Stomach (tissue), 19 donors: ENCODE measurements around the gene ZMPSTE24. TPM values are rescaled to one million over a fixed set of nuclear protein-coding genes. Genes with fewer than 3 reads are reported as not detected.
A peak's percentile ranks its signal among the peaks of the same experiment; 100 is the strongest.
"Not testable (repeated sequence)": the region's sequence is repeated elsewhere in the genome, so short reads cannot be mapped to it uniquely, and the experiment has no call there.

Experiments
- DNase-seq, 2 donors: peaks; one replicate each; pipeline versions ENCODE4 v3.0.0 to v3.0.0-alpha.2; 2013 to 2019
- H3K27ac ChIP-seq, 5 donors: fragments of 200-600 bp in 4 of 5; sonication (generic) in 4 of 5; one replicate each; pipeline ENCODE4 v1.5.1; 2013 to 2019; ENCODE audit warnings: mild to moderate bottlenecking in 1 of 5, moderate library complexity in 1 of 5
- H3K27me3 ChIP-seq, 3 donors: fragments of 200-600 bp; sonication (generic); one replicate each; pipeline ENCODE4 v1.5.1; 2017 to 2019; ENCODE audit warnings: mixed run types in 1 of 3
- H3K36me3 ChIP-seq, 4 donors: fragments of 200-600 bp; sonication (generic); 1 replicate in 3 of 4; 2 replicates in 1 of 4; pipeline ENCODE4 v1.5.1; 2016 to 2019
- H3K4me1 ChIP-seq, 4 donors: fragments of 200-600 bp; sonication (generic); one replicate each; pipeline ENCODE4 v1.5.1; 2016 to 2019
- H3K4me3 ChIP-seq, 4 donors: fragments of 200-600 bp; sonication (generic) in 3 of 4; one replicate each; pipeline ENCODE4 v1.5.1; 2016 to 2019; ENCODE audit warnings: mild to moderate bottlenecking in 1 of 4
- H3K9me3 ChIP-seq, 4 donors: fragments of 200-600 bp; sonication (generic); one replicate each; pipeline ENCODE4 v1.5.1; 2016 to 2019
- CTCF ChIP-seq, 7 experiments: fragments of 450-650 bp in 4 of 7; fragments of 200-600 bp in 3 of 7; sonication (generic) in 3 of 7; IDR thresholded peaks; one replicate each; pipeline ENCODE4 v1.5.1; 2016 to 2019; ENCODE audit warnings: antibody characterized with exemption in 7 of 7, control low read depth in 2 of 7, mild to moderate bottlenecking in 1 of 7
- EP300 ChIP-seq: sonication (generic); formaldehyde crosslinking; IDR thresholded peaks from one replicate; pipeline ENCODE4 v1.6.1; 2017; ENCODE audit warnings: antibody characterized with exemption
- POLR2A ChIP-seq, 4 donors: fragments of 450-650 bp; IDR thresholded peaks; one replicate each; pipeline ENCODE4 v1.6.1; 2016; ENCODE audit warnings: antibody characterized with exemption in 4 of 4, control low read depth in 2 of 4, mild to moderate bottlenecking in 1 of 4, moderate library complexity in 1 of 4
- POLR2AphosphoS5 ChIP-seq, 3 donors: sonication (generic); formaldehyde crosslinking; IDR thresholded peaks; one replicate each; pipeline ENCODE4 v1.6.1; 2016; ENCODE audit warnings: antibody characterized with exemption in 3 of 3
- WGBS, 5 donors: extraction: QIAGEN DNeasy Blood & Tissue Kit in 3 of 5; methylation state at CpG; one replicate each; pipeline versions ENCODE4 v1.1.5 to v1.1.7; 2013 to 2018; 5-methylcytosine and 5-hydroxymethylcytosine counted together
- intact Hi-C: fragments of 100-400 bp; cut with DNase I; formaldehyde crosslinking; loops from one replicate; pipeline ENCODE4 v1.15.1; 2023; ENCODE audit warnings: low total_unique reads
- long read RNA-seq, 10 donors: transcript quantifications; one replicate each; lab custom pipeline, GENCODE V29; 2026
- polyA plus RNA-seq, 3 donors: library from polyadenylated mRNA; stranded (reverse); fragments of 200-250 nt; gene quantifications; one replicate each; pipeline ENCODE4 v1.2.3, GENCODE V29; 2013
- total RNA-seq, 5 donors: library from RNA; depleted of rRNA; stranded (reverse); fragments of >200 nt; gene quantifications; one replicate each; pipeline versions ENCODE4 v1.1.0 to v1.2.3, GENCODE V29; 2014 to 2016
- donor health status: healthy with polysubstance abuse.
- donor health status: Bipolar disorder and iron deficiency.
- donor health status: healthy.

The ZMPSTE24 gene
- total RNA-seq (10 to 100 TPM in 4 of 5 donors, 1 to 10 TPM in 1; 7.8 to 67.7 (median 23.2) TPM), polyA plus RNA-seq (10 to 100 TPM in 2 of 3 donors, 1 to 10 TPM in 1; 9.6 to 14.3 (median 14.1) TPM)
- long read RNA-seq, donor 1, partial matches to known transcripts = 0 of 6 reads
- long read RNA-seq, donor 1, other reads (novel, unspliced or antisense) = 0 of 6 reads
- long read RNA-seq, donor 2, transcript ZMPSTE24-201 (10 exons, 3,108 nt) = major isoform, 7 of 7 reads
- long read RNA-seq, donor 2, partial matches to known transcripts = 0 of 7 reads
- long read RNA-seq, donor 2, other reads (novel, unspliced or antisense) = 0 of 7 reads
- long read RNA-seq, donor 3, partial matches to known transcripts = 0 of 2 reads
- long read RNA-seq, donor 3, other reads (novel, unspliced or antisense) = 0 of 2 reads
- long read RNA-seq, donor 4 = 0 reads
- long read RNA-seq, donor 5, transcript ZMPSTE24-201 (10 exons, 3,108 nt) = major isoform, 7 of 7 reads
- long read RNA-seq, donor 5, partial matches to known transcripts = 0 of 7 reads
- long read RNA-seq, donor 5, other reads (novel, unspliced or antisense) = 0 of 7 reads
- long read RNA-seq, donor 6 = 0 reads
- long read RNA-seq, donor 7, transcript ZMPSTE24-201 (10 exons, 3,108 nt) = major isoform, 9 of 12 reads
- long read RNA-seq, donor 7, partial matches to known transcripts = 0 of 12 reads
- long read RNA-seq, donor 7, other reads (novel, unspliced or antisense) = 0 of 12 reads
- long read RNA-seq, donor 8, partial matches to known transcripts = 0 of 7 reads
- long read RNA-seq, donor 8, other reads (novel, unspliced or antisense) = 0 of 7 reads
- long read RNA-seq, donor 9, transcript ZMPSTE24-203 (2 exons, 530 nt) = major isoform, 7 of 10 reads
- long read RNA-seq, donor 9, partial matches to known transcripts = 0 of 10 reads
- long read RNA-seq, donor 9, other reads (novel, unspliced or antisense) = 0 of 10 reads
- long read RNA-seq, donor 10, partial matches to known transcripts = 0 of 2 reads
- long read RNA-seq, donor 10, other reads (novel, unspliced or antisense) = 0 of 2 reads

- Histone ChIP-seq H3K9me3 (no peaks in the 10 kb centered on the region), H3K36me3 (peaks cover 13 to 28% (median 28%) of the 10 kb centered on the region in 4 donors), H3K27me3 (no peaks in the 10 kb centered on the region), H3K27ac (peak within 1 kb of the TSS; percentile 86 to 98 (median 96)), H3K4me3 (peak within 1 kb of the TSS; percentile 72 to 94 (median 86)), H3K4me1 (peaks cover 18 to 66% (median 46%) of the 10 kb centered on the region in 4 donors)
- intact Hi-C loops = no loop called here
- WGBS, 5 donors = 0% methylated on average over 40 to 48 of the region's 48 CpGs
- peak; percentile 96 to 98 for DNase-seq
- no peak for TF ChIP-seq POLR2A (IDR thresholded peaks at IDR 0.05)
- no peak for TF ChIP-seq CTCF (IDR thresholded peaks at IDR 0.05)
- TF ChIP-seq EP300 = no peak
- peak; percentile 54 to 82 (median 70) for TF ChIP-seq POLR2AphosphoS5 (IDR thresholded peaks at IDR 0.05)
Observed at GRCh38 chr1:40257688-40258444, at the start of gene ZMPSTE24. Gene ZMPSTE24, plus strand, starts transcription at chr1:40258236. Its CDS starts 36 bp downstream, at chr1:40258272.

- H3K27me3 ChIP-seq = no peaks in the 10 kb centered on the region
- H3K9me3 ChIP-seq = no peaks in the 10 kb centered on the region
- DNase-seq = no peak
- intact Hi-C loops = no loop called here
- H3K4me3 ChIP-seq = no peak overlapping the region
- WGBS, 5 donors = 82 to 88% (median 83%) methylated on average over 3 of the region's 3 CpGs
- no peak for TF ChIP-seq POLR2AphosphoS5 (IDR thresholded peaks at IDR 0.05)
- TF ChIP-seq CTCF (IDR thresholded peaks at IDR 0.05) = no peak
- no peak for TF ChIP-seq EP300
- no peak for TF ChIP-seq POLR2A (IDR thresholded peaks at IDR 0.05)
- peaks cover 0 to 6% (median 0%) of the 10 kb centered on the region in 4 donors for H3K4me1 ChIP-seq
- no peak overlapping the region for H3K27ac ChIP-seq
- H3K36me3 ChIP-seq = peaks cover 4 to 60% (median 58%) of the 10 kb centered on the region in 4 donors
Observed at GRCh38 chr1:40210511-40211204, 47.4 kb upstream of the ZMPSTE24 start.

DNA sequence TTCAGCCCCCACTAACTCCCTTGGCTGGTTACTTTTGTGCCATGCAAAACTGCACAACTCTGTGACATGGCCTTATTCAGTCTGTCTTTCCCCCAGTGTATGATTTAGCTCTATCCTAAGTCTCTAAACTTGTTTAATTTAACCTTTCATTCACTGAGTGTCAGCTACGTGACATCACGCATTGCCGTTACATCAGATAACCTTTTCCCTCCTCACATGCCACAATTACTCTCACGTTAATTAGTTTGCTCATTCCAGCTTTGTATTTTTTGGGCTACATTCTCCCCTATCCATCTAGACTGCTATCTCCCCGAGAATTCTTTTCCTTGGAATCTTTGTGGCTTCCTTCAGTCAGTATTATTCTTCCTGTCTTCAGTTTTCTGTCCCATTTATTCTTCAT is 39.7 kb upstream of the ZMPSTE24 start:
- peaks cover 0 to 37% (median 24%) of the 10 kb centered on the region in 4 donors for H3K36me3 ChIP-seq
- 92 to 94% (median 93%) methylated on average over 5 of the region's 5 CpGs for WGBS, 5 donors
- intact Hi-C loops = no loop called here

GRCh38 chr1:40221471-40221905 is 36.5 kb upstream of the ZMPSTE24 start:
- H3K36me3 ChIP-seq = peaks cover 0 to 58% (median 40%) of the 10 kb centered on the region in 4 donors
- H3K4me3 ChIP-seq, intact Hi-C loops, H3K4me1 ChIP-seq, H3K27ac ChIP-seq, H3K27me3 ChIP-seq, DNase-seq, H3K9me3 ChIP-seq: not testable (repeated sequence)
- WGBS, 5 donors = 92 to 97% (median 96%) methylated on average over 18 of the region's 18 CpGs

More for the DNA sequence above, 39.7 kb upstream of the ZMPSTE24 start:
- no peaks in the 10 kb centered on the region for H3K9me3 ChIP-seq
- no peaks in the 10 kb centered on the region for H3K27me3 ChIP-seq
- no peak for DNase-seq
- TF ChIP-seq POLR2A (IDR thresholded peaks at IDR 0.05) = no peak
- TF ChIP-seq EP300 = no peak
- no peak for TF ChIP-seq POLR2AphosphoS5 (IDR thresholded peaks at IDR 0.05)
- no peak for TF ChIP-seq CTCF (IDR thresholded peaks at IDR 0.05)
- H3K27ac ChIP-seq = no peak overlapping the region
- H3K4me1 ChIP-seq = no peaks in the 10 kb centered on the region
- no peak overlapping the region for H3K4me3 ChIP-seq
